K562 (cell line): ENCODE results near the gene IL17F. TPM values are rescaled to one million over a fixed set of nuclear protein-coding genes. Genes with fewer than 3 reads are reported as not detected.
A peak's percentile ranks its signal among the peaks of the same experiment; 100 is the strongest.

Experiments used
- E2F3 ChIP-seq: fragments of 250-450 bp; sonication (Bioruptor Pico); IDR thresholded peaks from 2 replicates; pipeline ENCODE4 v1.4.0; 2020; ENCODE audit warnings: mild to moderate bottlenecking
- EP400 ChIP-seq: fragments of 450-650 bp; IDR thresholded peaks from 2 replicates; pipeline ENCODE4 v1.6.1; 2017; ENCODE audit warnings: antibody characterized with exemption, mild to moderate bottlenecking, moderate library complexity
- ESRRA ChIP-seq: fragments of 450-650 bp; IDR thresholded peaks from 2 replicates; pipeline ENCODE4 v1.6.1; 2014; ENCODE audit warnings: low read depth, mild to moderate bottlenecking, moderate library complexity, borderline replicate concordance
- GTF2F1 ChIP-seq: IDR thresholded peaks from 2 replicates; pipeline ENCODE4 v1.6.1; 2011; ENCODE audit warnings: low read depth, low read length, improper control_type of control experiment
- HMG20B ChIP-seq: fragments of 250-450 bp; sonication (Bioruptor Pico); IDR thresholded peaks from 2 replicates; pipeline ENCODE4 v1.5.0; 2021; ENCODE audit warnings: mild to moderate bottlenecking
- NCOA1 ChIP-seq: fragments of 450-650 bp; IDR thresholded peaks from 2 replicates; pipeline ENCODE4 v1.6.1; 2016; ENCODE audit warnings: low read depth
- NCOA6 ChIP-seq: fragments of 450-650 bp; IDR thresholded peaks from 2 replicates; pipeline ENCODE4 v1.6.1; 2017; ENCODE audit warnings: mild to moderate bottlenecking
- RBM15 ChIP-seq: fragments of 200-400 bp; formaldehyde crosslinking; IDR thresholded peaks from 2 replicates; pipeline ENCODE4 v1.6.1; 2018; ENCODE audit warnings: mild to moderate bottlenecking, low read length, moderate library complexity; ENCODE audit not compliant: insufficient read depth
- TGIF2 ChIP-seq: sonication (generic); formaldehyde crosslinking; IDR thresholded peaks from 2 replicates; pipeline ENCODE4 v1.8.1; 2022; ENCODE audit warnings: mild to moderate bottlenecking, missing genetic modification reagents, moderate library complexity
- THRAP3 ChIP-seq: fragments of 450-650 bp; IDR thresholded peaks from 2 replicates; pipeline ENCODE4 v1.6.1; 2016; ENCODE audit warnings: mild to moderate bottlenecking, inconsistent platforms, borderline replicate concordance
- ZBTB40 ChIP-seq, 2 experiments: fragments of 450-650 bp in 1 of 2; sonication (generic) in 1 of 2; formaldehyde crosslinking in 1 of 2; IDR thresholded peaks; 2 replicates each; pipeline versions ENCODE4 v1.7.1 to v1.9.0; 2016 to 2022; ENCODE audit warnings: inconsistent platforms in 1 of 2, mild to moderate bottlenecking in 1 of 2, missing genetic modification reagents in 1 of 2
- polyA plus RNA-seq, 8 experiments: library from polyadenylated mRNA; depleted of rRNA in 4 of 8; stranded (reverse) in 5 of 8; unstranded in 3 of 8; fragments of >200 nt; fragmentation: Nextera tagmentation in 2 of 8; fragmentation: Illumina TruSeq in 1 of 8; extraction: Ambion mirVana in 2 of 8; extraction: Trizol in 1 of 8; gene quantifications; 2 replicates each; pipeline versions ENCODE4 v1.2.1 to v1.2.3, GENCODE V29; 2011 to 2014; ENCODE audit warnings: inconsistent platforms in 1 of 8, missing spikeins in 1 of 8
- total RNA-seq, 7 experiments: library from RNA; depleted of rRNA in 6 of 7; stranded (reverse); fragments of >200 nt in 6 of 7; fragmentation: Illumina TruSeq in 2 of 7; extraction: Trizol in 2 of 7; gene quantifications; 2 replicates each; pipeline versions ENCODE4 v1.2.1 to v1.2.3, GENCODE V29; 2011 to 2021; ENCODE audit warnings: low replicate concordance in 1 of 7
- TF ChIP-seq, protein P1 (sequence below): fragments of 250-450 bp; sonication (Bioruptor Pico); IDR thresholded peaks from 2 replicates; pipeline ENCODE4 v1.4.0; 2020

IL17F gene
- total and polyA plus RNA-seq, 9 of the 15 experiments (the other 6 are each of a cell fraction or from before 2014, with no cell fraction given) = not detected

DNA sequence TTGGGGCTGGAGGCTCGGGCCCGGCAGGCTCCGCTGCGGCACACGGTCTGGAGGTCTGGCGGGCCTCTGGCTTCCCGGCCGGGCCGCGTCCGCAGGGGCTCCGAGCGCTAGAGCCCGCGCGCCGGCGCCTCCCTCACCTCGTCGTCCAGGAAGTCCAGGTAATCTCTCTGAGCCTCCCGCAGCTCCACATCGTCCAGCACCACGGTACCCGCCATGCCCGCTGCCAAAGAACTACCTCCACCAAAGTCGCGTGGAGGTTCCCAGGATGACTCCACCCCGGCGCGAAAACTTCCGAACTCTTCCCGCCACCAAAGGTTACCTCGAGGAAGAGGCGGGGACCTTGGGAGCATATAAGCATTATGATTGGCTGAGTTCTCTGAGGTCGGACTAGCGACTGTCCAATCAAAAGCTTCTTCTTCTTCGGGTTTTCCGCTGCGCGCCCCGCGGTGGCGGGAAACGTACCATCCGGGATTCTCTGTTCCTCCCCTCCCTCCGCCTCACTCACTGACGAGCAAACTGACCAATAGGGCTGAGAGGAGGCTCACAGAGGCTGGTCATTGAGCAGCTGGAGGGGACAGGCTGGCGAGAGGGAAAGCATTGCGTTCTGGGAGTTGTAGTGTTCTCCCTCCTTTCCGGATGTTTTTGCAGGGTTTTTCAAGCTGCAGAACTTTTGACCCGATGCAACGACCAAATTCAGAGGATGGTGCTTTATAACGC, 40.3 kb upstream of the IL17F start, which contains the start of gene MCM3 (continued):
- TF ChIP-seq ZBTB40 (IDR thresholded peaks at IDR 0.05) (peak; percentile 90), ZBTB40 (CRISPR knock-in tag; IDR thresholded peaks at IDR 0.05) (no peak), RBM15 (no peak), ESRRA (peak; percentile 71), NCOA6 (no peak), EP400 (peak; percentile 97), NCOA1 (no peak), HMG20B (no peak), E2F3 (CRISPR knock-in tag) (peak; percentile 98), TGIF2 (no peak), GTF2F1 (no peak), THRAP3 (no peak)
- TF ChIP-seq, protein P1, sequence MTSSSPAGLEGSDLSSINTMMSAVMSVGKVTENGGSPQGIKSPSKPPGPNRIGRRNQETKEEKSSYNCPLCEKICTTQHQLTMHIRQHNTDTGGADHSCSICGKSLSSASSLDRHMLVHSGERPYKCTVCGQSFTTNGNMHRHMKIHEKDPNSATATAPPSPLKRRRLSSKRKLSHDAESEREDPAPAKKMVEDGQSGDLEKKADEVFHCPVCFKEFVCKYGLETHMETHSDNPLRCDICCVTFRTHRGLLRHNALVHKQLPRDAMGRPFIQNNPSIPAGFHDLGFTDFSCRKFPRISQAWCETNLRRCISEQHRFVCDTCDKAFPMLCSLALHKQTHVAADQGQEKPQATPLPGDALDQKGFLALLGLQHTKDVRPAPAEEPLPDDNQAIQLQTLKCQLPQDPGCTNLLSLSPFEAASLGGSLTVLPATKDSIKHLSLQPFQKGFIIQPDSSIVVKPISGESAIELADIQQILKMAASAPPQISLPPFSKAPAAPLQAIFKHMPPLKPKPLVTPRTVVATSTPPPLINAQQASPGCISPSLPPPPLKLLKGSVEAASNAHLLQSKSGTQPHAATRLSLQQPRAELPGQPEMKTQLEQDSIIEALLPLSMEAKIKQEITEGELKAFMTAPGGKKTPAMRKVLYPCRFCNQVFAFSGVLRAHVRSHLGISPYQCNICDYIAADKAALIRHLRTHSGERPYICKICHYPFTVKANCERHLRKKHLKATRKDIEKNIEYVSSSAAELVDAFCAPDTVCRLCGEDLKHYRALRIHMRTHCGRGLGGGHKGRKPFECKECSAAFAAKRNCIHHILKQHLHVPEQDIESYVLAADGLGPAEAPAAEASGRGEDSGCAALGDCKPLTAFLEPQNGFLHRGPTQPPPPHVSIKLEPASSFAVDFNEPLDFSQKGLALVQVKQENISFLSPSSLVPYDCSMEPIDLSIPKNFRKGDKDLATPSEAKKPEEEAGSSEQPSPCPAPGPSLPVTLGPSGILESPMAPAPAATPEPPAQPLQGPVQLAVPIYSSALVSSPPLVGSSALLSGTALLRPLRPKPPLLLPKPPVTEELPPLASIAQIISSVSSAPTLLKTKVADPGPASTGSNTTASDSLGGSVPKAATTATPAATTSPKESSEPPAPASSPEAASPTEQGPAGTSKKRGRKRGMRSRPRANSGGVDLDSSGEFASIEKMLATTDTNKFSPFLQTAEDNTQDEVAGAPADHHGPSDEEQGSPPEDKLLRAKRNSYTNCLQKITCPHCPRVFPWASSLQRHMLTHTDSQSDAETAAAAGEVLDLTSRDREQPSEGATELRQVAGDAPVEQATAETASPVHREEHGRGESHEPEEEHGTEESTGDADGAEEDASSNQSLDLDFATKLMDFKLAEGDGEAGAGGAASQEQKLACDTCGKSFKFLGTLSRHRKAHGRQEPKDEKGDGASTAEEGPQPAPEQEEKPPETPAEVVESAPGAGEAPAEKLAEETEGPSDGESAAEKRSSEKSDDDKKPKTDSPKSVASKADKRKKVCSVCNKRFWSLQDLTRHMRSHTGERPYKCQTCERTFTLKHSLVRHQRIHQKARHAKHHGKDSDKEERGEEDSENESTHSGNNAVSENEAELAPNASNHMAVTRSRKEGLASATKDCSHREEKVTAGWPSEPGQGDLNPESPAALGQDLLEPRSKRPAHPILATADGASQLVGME (CRISPR knock-in tag) = no peak
